NB4 (cell line): ENCODE measurements around the gene GNG7.

Experiments used
- DNase-seq: peaks from one replicate; pipeline ENCODE4 v3.0.0; 2010; ENCODE audit warnings: low read depth
- H3K4me3 ChIP-seq: one replicate; pipeline ENCODE4 v1.5.1; 2011; ENCODE audit warnings: mild to moderate bottlenecking, low read depth, low read length, moderate library complexity
- CTCF ChIP-seq: IDR thresholded peaks from one replicate; pipeline ENCODE4 v1.5.1; 2012; ENCODE audit warnings: low read depth, low read length
- MAX ChIP-seq: IDR thresholded peaks from 2 replicates; pipeline ENCODE4 v1.6.1; 2011; ENCODE audit warnings: low read depth, low read length
- MYC ChIP-seq: IDR thresholded peaks from 2 replicates; pipeline ENCODE4 v1.6.1; 2011; ENCODE audit warnings: low read depth, low read length
- POLR2A ChIP-seq: IDR thresholded peaks from 2 replicates; pipeline ENCODE4 v1.6.1; 2011; ENCODE audit warnings: mild to moderate bottlenecking; ENCODE audit not compliant: insufficient read length; ENCODE audit errors: extremely low read depth

Gene GNG7

GRCh38 chr19:2488942-2489731, 213.4 kb downstream of the GNG7 start:
- peak; percentile 64 for DNase-seq
- no peak overlapping the region for H3K4me3 ChIP-seq
- TF ChIP-seq MYC, result no peak

GRCh38 chr19:2488405-2488941, 214.0 kb downstream of the GNG7 start:
- DNase-seq, result peak; percentile 15
- H3K4me3 ChIP-seq, result no peak overlapping the region
- no peak for TF ChIP-seq CTCF
- TF ChIP-seq MYC, result no peak
- no peak for TF ChIP-seq MAX
- TF ChIP-seq POLR2A, result no peak

- no peak overlapping the region for H3K4me3 ChIP-seq
- peak; percentile 66 for DNase-seq
- peak; percentile 15; the same call in 1 of the 2 replicates for TF ChIP-seq MAX
- no peak for TF ChIP-seq MYC
Observed at GRCh38 chr19:2487842-2488241, 214.7 kb downstream of the GNG7 start.

- TF ChIP-seq POLR2A (no peak), CTCF (no peak), MAX (no peak), MYC (no peak)
- H3K4me3 ChIP-seq, result no peak overlapping the region
- no peak for DNase-seq
Observed at GRCh38 chr19:2487090-2487489, 215.4 kb downstream of the GNG7 start.

- H3K4me3 ChIP-seq, result no peak overlapping the region
- TF ChIP-seq POLR2A (no peak), MYC (no peak), MAX (no peak), CTCF (no peak)
- no peak for DNase-seq
Observed at GRCh38 chr19:2485428-2485827, 217.1 kb downstream of the GNG7 start.

GRCh38 chr19:2484178-2484937, 218.1 kb downstream of the GNG7 start:
- H3K4me3 ChIP-seq, result no peak overlapping the region
- TF ChIP-seq POLR2A (no peak), MYC (no peak)

DNA sequence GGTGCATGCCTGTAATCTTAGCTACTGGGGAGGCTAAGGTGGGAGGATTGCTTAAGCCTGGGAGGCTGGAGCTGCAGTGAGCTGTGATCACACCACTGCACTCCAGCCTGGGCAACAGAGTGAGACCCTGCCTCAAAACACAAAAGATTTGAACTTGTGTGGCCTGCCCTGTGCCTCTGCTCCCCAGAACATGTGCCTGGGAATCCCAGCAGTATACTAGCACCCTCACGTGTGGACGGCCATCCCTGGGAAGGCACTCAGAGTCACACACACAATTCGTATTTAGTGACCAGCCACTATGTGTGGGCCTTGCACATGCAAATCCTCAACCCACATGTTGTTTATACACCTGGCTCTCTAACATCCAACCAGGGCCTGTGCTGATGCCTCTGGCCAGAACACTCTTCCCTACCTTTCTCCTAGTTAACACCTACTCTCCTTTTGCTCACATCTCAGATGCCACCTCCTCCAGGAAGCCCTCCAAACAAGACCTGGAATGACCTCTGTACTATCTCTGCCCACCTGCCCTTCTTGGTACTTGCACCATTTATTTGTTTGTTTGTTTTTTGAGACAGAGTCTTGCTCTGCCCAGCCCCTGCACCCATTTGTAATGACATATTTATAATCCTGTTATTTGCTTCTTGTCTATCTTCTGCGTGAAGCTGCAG, 218.9 kb downstream of the GNG7 start:
- no peak for DNase-seq
- TF ChIP-seq CTCF (no peak), MAX (no peak), MYC (no peak), POLR2A (no peak)
- no peak overlapping the region for H3K4me3 ChIP-seq

More at GRCh38 chr19:2484178-2484937, 218.1 kb downstream of the GNG7 start:
- no peak for DNase-seq
